IPS DF 19.7 (cell line): ENCODE results near the gene FNDC3A.
"Not testable (repeated sequence)": the region's sequence is repeated elsewhere in the genome, so short reads cannot be mapped to it uniquely, and the experiment has no call there.

Source experiments
- DNase-seq: peaks from one replicate; pipeline ENCODE4 v3.0.0-alpha.2; 2013; ENCODE audit warnings: low read depth, low spot score

FNDC3A gene

GRCh38 chr13:49134305-49134704 is 158.6 kb downstream of the FNDC3A start:
- DNase-seq = no peak

DNA sequence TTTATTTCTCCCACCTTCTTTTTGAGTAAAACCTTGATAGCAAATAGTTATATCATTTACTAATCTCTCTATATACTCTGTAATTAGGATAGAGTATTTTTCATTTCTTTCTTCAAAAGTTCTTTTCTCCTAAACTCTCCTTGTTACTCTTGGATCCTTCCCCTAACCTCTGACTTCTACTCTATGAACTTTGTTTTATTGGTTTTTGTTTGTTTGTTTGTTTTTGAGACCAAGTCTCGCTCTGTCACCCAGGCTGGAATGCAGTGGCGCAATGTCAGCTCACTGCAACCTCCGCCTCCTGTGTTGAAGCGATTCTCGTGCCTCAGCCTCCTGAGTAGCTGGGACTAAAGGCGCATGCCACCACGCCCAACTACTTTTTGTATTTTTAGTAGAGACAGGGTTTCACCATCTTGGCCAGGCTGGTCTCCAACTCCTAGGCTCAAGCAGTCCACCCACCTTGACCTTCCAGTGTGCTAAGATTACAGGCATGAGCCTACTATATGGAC is 161.5 kb downstream of the FNDC3A start:
- DNase-seq = not testable (repeated sequence)

GRCh38 chr13:49140910-49141611 is 165.3 kb downstream of the FNDC3A start:
- no peak for DNase-seq

- DNase-seq = no peak
Measured at GRCh38 chr13:49146950-49147355, 171.2 kb downstream of the FNDC3A start.

- no peak for DNase-seq
Measured at GRCh38 chr13:49148405-49148804, 172.7 kb downstream of the FNDC3A start.

- DNase-seq = not testable (repeated sequence)
Measured at GRCh38 chr13:49157955-49158584, 182.4 kb downstream of the FNDC3A start.

GRCh38 chr13:49163162-49163561 is 187.4 kb downstream of the FNDC3A start:
- DNase-seq = not testable (repeated sequence)

DNA sequence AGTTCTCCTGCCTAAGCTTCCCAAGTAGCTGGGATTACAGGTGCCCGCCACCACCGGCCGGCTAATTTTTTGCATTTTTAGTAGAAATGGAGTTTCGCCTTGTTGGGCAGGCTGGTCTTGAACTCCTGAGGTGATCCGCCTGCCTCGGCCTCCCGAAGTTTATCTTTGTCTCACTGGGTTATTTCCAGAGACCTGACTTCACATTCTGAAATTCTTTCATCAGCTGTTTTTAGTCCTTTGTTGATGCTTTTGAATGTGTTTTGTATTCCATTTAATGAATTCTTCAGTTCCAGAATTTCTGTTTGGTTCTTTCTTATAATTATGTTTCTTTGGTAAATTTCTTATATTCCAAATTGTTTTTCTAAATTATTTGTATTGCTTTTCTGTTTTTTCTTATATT is 189.0 kb downstream of the FNDC3A start:
- no peak for DNase-seq

GRCh38 chr13:49165798-49166752 is 190.4 kb downstream of the FNDC3A start:
- no peak for DNase-seq

DNA sequence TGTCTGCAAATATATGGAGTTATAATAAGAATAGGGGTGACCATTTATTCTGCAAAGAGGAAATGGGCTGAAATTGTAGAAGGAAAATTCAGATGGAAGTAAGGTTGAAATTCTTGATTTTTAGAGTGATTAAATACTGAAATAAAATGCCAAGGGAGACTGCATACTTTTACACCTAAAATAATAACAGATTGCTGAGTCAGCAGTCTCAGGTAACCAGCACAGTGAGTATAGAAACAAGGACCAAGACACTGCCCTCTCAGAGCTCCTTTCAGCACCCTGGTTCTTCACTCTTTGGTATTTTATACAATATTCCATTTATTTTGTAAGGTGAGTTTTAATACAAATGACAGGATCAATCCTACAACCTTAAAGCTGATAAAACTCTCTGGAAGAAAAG is 195.6 kb downstream of the FNDC3A start:
- DNase-seq = no peak

DNA sequence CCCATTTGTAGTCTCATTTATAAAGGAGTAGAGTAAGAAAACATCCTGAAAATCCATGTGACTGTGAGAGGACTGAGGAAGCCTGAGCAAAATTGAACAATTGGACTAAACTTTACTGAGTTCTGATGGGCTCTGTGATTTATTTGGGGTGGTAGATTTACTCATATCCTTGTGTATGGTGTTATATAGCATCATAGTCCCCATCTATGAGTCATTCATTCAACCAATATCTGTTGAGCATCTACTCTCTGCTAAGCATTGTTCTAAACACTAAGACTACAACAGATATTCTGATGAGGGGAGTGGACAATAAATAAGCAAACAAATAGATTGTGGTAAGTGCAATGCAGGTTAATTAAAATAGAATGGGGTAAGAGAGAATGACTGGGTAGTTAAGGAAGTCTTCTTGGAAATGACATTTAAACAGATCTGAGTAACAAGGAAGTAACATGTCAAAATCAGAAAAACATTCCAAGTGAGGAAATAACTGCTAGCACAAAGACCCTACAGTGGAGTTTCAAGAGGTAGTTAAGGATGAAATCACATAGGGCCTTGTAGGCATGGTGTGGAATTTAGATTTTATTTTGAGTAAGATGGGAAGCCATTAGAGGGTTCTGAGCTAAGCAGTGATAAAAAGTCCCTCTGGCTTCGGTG is 208.1 kb downstream of the FNDC3A start:
- DNase-seq = no peak

- no peak for DNase-seq
Measured at GRCh38 chr13:49184621-49185020, 208.9 kb downstream of the FNDC3A start.

DNA sequence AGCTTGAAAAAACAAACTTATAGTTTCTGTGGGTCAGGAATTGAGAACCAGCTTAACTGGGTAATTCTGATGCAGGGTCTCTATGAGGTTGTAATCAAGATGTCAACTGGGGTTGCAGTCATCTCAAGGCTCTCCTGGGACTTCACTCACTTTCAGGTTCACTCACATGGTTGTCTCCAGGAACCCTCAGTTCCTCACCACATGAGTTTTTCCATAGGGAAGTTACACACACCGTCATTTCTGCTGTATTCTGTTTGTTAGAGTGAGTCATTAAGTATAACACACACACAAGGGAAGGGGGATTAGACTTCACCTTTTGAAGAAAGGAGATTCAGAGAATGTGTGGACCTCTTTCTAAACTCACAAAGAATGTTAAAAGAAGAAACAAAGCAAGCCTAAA is 209.6 kb downstream of the FNDC3A start:
- DNase-seq = no peak

- DNase-seq = no peak
Measured at GRCh38 chr13:49190901-49191300, 215.2 kb downstream of the FNDC3A start.

DNA sequence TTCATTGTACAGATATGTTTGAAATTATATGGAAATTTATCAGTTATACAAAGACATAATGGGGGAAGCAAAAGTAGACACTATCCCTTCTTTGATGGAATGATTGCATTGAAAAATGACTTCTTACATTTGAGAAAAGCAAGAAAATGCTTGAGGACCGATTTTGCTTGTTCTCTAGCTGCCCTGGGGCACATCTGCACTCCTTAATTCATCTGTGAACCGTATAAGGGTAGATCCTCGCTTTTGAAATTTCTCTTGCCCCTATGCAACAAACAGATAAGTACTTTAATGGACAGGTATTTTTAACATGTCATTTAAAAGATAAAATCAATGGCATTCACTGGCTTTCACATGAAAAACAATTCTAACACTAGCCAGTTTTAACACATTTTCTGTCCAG is 230.9 kb downstream of the FNDC3A start:
- no peak for DNase-seq

GRCh38 chr13:49208619-49209018 is 232.9 kb downstream of the FNDC3A start:
- no peak for DNase-seq

DNA sequence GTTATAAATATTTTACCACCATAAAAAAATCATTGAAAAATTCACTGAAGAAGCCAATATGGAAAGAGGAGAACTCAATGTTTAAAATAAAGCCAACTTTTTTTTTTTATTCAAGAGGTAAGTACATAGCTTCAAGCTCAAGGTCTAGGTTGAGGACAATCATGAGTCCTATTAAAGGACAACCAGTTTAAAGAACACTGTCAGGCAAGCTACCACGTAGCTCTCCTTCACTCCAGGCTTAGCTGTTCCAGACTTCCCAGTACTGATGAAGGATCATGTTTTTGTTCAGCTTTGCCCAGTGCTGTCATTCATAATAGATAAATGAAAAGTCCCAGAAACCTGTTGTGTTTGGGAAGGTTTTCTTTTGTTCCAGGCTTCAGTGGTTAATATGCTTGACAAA is 234.4 kb downstream of the FNDC3A start:
- DNase-seq = no peak

GRCh38 chr13:49210669-49211068 is 235.0 kb downstream of the FNDC3A start:
- DNase-seq = no peak

DNA sequence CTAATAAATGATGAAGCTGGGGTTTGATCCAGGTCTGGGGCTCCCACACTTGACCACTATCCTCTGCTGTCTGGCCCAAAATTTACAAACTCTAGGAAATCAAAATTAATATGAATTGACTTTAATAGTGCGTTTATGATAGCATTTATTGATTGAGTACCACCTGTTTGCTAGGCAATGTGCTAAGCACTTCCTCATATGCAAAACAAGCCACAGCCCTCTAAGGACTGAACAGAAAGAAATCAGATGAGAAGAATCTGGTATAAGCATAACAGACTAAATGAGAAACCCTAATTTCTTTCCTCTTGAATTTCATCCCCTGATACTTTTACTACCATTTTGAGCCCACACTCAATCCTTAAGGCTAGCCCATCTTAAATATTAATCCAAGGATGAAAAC is 237.8 kb downstream of the FNDC3A start:
- DNase-seq = no peak

GRCh38 chr13:49213997-49214916 is 238.5 kb downstream of the FNDC3A start:
- no peak for DNase-seq
